ENCODE measurements around the gene NMUR1. TPM values are rescaled to one million over a fixed set of nuclear protein-coding genes. Genes with fewer than 3 reads are reported as not detected.

NMUR1 gene
- total and polyA plus RNA-seq, 2 experiments from 2014 or later, result 0.29 to 0.59 TPM

DNA sequence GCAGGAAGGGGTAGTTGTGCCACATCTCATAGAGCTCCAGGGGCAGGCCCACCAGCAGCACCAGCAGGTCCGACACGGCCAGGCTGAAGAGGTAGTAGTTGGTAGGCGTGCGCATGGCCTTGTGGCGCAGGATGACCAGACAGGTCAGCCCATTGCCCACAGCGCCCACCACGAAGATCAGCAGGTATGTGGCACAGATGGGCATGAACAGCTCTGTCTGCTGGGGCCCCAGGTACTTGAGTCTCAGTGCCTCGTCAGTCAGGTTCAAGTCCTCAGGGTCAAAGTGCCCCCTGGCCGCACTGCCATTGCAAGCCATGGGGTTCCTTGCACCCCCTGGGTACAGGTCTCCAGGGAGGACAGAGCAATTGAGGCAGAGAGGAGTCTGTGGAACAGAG, 1.6 kb downstream of the NMUR1 start:
- no peaks in the 10 kb centered on the region for H3K4me1 ChIP-seq (ENCODE audit: insufficient read depth)
- Mint-ChIP-seq H3K27ac (no peak overlapping the region), H3K9me3 (no peaks in the 10 kb centered on the region), H3K4me3 (no peak overlapping the region), H3K4me1 (peaks cover 17% of the 10 kb centered on the region), H3K36me3 (ENCODE audit: low read depth) (no peaks in the 10 kb centered on the region), H3K27me3 (ENCODE audit: insufficient read depth, low read depth, poor library complexity) (peaks cover 36% of the 10 kb centered on the region)
- no peaks in the 10 kb centered on the region for H3K36me3 ChIP-seq (ENCODE audit: insufficient read depth)
- H3F3A ChIP-seq (replicated peaks; ENCODE audit: low read depth), result no peaks in the 10 kb centered on the region; the same call in 1 of the 2 replicates
- H3K27me3 ChIP-seq (ENCODE audit: insufficient read depth), result peaks cover 19% of the 10 kb centered on the region
- no peak overlapping the region for H3K27ac ChIP-seq (ENCODE audit: low read depth)
- TF ChIP-seq, protein P1, sequence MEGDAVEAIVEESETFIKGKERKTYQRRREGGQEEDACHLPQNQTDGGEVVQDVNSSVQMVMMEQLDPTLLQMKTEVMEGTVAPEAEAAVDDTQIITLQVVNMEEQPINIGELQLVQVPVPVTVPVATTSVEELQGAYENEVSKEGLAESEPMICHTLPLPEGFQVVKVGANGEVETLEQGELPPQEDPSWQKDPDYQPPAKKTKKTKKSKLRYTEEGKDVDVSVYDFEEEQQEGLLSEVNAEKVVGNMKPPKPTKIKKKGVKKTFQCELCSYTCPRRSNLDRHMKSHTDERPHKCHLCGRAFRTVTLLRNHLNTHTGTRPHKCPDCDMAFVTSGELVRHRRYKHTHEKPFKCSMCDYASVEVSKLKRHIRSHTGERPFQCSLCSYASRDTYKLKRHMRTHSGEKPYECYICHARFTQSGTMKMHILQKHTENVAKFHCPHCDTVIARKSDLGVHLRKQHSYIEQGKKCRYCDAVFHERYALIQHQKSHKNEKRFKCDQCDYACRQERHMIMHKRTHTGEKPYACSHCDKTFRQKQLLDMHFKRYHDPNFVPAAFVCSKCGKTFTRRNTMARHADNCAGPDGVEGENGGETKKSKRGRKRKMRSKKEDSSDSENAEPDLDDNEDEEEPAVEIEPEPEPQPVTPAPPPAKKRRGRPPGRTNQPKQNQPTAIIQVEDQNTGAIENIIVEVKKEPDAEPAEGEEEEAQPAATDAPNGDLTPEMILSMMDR (conservative IDR thresholded peaks at IDR 0.05; ENCODE audit: low read depth in 2 of 2), result no peak
- TF ChIP-seq NANOG (IDR thresholded peaks at IDR 0.05; ENCODE audit: borderline replicate concordance) (no peak), JUNB (IDR thresholded peaks at IDR 0.05; ENCODE audit: unreplicated experiment) (no peak)
- TF ChIP-seq, protein P2, sequence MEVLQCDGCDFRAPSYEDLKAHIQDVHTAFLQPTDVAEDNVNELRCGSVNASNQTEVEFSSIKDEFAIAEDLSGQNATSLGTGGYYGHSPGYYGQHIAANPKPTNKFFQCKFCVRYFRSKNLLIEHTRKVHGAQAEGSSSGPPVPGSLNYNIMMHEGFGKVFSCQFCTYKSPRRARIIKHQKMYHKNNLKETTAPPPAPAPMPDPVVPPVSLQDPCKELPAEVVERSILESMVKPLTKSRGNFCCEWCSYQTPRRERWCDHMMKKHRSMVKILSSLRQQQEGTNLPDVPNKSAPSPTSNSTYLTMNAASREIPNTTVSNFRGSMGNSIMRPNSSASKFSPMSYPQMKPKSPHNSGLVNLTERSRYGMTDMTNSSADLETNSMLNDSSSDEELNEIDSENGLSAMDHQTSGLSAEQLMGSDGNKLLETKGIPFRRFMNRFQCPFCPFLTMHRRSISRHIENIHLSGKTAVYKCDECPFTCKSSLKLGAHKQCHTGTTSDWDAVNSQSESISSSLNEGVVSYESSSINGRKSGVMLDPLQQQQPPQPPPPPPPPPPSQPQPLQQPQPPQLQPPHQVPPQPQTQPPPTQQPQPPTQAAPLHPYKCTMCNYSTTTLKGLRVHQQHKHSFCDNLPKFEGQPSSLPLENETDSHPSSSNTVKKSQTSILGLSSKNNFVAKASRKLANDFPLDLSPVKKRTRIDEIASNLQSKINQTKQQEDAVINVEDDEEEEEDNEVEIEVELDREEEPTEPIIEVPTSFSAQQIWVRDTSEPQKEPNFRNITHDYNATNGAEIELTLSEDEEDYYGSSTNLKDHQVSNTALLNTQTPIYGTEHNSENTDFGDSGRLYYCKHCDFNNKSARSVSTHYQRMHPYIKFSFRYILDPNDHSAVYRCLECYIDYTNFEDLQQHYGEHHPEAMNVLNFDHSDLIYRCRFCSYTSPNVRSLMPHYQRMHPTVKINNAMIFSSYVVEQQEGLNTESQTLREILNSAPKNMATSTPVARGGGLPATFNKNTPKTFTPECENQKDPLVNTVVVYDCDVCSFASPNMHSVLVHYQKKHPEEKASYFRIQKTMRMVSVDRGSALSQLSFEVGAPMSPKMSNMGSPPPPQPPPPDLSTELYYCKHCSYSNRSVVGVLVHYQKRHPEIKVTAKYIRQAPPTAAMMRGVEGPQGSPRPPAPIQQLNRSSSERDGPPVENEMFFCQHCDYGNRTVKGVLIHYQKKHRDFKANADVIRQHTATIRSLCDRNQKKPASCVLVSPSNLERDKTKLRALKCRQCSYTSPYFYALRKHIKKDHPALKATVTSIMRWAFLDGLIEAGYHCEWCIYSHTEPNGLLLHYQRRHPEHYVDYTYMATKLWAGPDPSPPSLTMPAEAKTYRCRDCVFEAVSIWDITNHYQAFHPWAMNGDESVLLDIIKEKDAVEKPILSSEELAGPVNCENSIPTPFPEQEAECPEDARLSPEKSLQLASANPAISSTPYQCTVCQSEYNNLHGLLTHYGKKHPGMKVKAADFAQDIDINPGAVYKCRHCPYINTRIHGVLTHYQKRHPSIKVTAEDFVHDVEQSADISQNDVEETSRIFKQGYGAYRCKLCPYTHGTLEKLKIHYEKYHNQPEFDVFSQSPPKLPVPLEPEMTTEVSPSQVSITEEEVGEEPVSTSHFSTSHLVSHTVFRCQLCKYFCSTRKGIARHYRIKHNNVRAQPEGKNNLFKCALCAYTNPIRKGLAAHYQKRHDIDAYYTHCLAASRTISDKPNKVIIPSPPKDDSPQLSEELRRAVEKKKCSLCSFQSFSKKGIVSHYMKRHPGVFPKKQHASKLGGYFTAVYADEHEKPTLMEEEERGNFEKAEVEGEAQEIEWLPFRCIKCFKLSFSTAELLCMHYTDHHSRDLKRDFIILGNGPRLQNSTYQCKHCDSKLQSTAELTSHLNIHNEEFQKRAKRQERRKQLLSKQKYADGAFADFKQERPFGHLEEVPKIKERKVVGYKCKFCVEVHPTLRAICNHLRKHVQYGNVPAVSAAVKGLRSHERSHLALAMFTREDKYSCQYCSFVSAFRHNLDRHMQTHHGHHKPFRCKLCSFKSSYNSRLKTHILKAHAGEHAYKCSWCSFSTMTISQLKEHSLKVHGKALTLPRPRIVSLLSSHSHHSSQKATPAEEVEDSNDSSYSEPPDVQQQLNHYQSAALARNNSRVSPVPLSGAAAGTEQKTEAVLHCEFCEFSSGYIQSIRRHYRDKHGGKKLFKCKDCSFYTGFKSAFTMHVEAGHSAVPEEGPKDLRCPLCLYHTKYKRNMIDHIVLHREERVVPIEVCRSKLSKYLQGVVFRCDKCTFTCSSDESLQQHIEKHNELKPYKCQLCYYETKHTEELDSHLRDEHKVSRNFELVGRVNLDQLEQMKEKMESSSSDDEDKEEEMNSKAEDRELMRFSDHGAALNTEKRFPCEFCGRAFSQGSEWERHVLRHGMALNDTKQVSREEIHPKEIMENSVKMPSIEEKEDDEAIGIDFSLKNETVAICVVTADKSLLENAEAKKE (CRISPR knock-in tag; IDR thresholded peaks at IDR 0.05), result no peak
- TF ChIP-seq, protein P3, sequence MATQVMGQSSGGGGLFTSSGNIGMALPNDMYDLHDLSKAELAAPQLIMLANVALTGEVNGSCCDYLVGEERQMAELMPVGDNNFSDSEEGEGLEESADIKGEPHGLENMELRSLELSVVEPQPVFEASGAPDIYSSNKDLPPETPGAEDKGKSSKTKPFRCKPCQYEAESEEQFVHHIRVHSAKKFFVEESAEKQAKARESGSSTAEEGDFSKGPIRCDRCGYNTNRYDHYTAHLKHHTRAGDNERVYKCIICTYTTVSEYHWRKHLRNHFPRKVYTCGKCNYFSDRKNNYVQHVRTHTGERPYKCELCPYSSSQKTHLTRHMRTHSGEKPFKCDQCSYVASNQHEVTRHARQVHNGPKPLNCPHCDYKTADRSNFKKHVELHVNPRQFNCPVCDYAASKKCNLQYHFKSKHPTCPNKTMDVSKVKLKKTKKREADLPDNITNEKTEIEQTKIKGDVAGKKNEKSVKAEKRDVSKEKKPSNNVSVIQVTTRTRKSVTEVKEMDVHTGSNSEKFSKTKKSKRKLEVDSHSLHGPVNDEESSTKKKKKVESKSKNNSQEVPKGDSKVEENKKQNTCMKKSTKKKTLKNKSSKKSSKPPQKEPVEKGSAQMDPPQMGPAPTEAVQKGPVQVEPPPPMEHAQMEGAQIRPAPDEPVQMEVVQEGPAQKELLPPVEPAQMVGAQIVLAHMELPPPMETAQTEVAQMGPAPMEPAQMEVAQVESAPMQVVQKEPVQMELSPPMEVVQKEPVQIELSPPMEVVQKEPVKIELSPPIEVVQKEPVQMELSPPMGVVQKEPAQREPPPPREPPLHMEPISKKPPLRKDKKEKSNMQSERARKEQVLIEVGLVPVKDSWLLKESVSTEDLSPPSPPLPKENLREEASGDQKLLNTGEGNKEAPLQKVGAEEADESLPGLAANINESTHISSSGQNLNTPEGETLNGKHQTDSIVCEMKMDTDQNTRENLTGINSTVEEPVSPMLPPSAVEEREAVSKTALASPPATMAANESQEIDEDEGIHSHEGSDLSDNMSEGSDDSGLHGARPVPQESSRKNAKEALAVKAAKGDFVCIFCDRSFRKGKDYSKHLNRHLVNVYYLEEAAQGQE (IDR thresholded peaks at IDR 0.05; ENCODE audit: unreplicated experiment), result no peak
- no peak overlapping the region for H3K4me3 ChIP-seq
- no peaks in the 10 kb centered on the region for H4K20me1 ChIP-seq (replicated peaks; ENCODE audit: insufficient read depth)
- H3K4me2 ChIP-seq, result no peak overlapping the region
- no peak overlapping the region for H2AFZ ChIP-seq
- no peak for ATAC-seq
- no peaks in the 10 kb centered on the region for H3K9me2 ChIP-seq (ENCODE audit: insufficient read depth)
- no peaks in the 10 kb centered on the region for H3K79me2 ChIP-seq (replicated peaks; ENCODE audit: insufficient read depth)
- no peak for DNase-seq (ENCODE audit: low spot score)
